Kidney epithelial cell (primary cell): Measurements from ENCODE around the gene CEBPE. TPM values are rescaled to one million over a fixed set of nuclear protein-coding genes. Genes with fewer than 3 reads are reported as not detected.

ENCODE experiments used
- DNase-seq: peaks from one replicate; pipeline ENCODE4 v3.0.0-alpha.2; 2010; ENCODE audit warnings: low read depth
- H3K27me3 ChIP-seq: 2 replicates; pipeline ENCODE4 v1.6.0; 2011; ENCODE audit warnings: low read length; ENCODE audit not compliant: control insufficient read depth, insufficient read depth
- H3K36me3 ChIP-seq: 2 replicates; pipeline ENCODE4 v1.5.1; 2011; ENCODE audit warnings: low read length; ENCODE audit not compliant: control insufficient read depth, insufficient read depth
- H3K4me3 ChIP-seq: 2 replicates; pipeline ENCODE4 v1.5.1; 2011; ENCODE audit warnings: low read depth, mild to moderate bottlenecking, control low read depth, low read length
- total RNA-seq: library from RNA; depleted of rRNA; stranded (reverse); fragments of >200 nt; gene quantifications from 2 replicates; pipeline ENCODE4 v1.2.3, GENCODE V29; 2015
- TF ChIP-seq, protein P1 (sequence below): IDR thresholded peaks from 2 replicates; pipeline ENCODE4 v1.5.1; 2011; ENCODE audit warnings: mild to moderate bottlenecking, moderate library complexity, low read length, control low read depth, inconsistent platforms; ENCODE audit not compliant: insufficient read depth, poor library complexity, severe bottlenecking

Gene CEBPE
- total RNA-seq, 1 donor from 2014 or later = not detected

DNA sequence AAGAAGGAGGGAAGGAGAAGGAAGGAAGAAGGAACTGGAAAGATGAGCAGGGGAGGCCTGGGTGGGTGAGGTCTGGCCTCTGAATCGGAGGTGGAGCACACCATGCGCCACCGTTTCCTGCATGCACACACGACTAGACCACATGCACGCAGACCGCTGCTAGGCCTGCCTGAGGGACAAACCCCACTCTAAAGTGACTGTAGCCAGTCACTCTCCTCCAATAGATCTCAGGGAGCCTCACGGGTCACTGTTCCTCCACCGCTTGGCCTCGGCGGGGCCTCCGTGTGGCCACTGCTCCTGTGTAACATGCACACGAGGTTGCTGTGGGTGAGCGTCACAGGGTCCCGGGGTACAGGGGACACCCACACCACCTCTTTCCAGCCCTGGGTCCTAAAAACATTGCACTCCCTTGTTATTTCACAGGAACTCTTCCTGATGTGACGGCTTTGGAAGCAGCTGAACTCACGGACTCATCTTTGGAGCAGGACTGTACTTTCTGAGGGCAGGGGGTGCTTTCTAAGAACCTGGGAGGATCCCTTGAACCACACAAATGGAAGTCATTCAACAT lies 17.6 kb upstream of the CEBPE start:
- DNase-seq = no peak
- Histone ChIP-seq H3K36me3 (no peaks in the 10 kb centered on the region), H3K4me3 (no peak overlapping the region), H3K27me3 (no peaks in the 10 kb centered on the region)
- TF ChIP-seq, protein P1, sequence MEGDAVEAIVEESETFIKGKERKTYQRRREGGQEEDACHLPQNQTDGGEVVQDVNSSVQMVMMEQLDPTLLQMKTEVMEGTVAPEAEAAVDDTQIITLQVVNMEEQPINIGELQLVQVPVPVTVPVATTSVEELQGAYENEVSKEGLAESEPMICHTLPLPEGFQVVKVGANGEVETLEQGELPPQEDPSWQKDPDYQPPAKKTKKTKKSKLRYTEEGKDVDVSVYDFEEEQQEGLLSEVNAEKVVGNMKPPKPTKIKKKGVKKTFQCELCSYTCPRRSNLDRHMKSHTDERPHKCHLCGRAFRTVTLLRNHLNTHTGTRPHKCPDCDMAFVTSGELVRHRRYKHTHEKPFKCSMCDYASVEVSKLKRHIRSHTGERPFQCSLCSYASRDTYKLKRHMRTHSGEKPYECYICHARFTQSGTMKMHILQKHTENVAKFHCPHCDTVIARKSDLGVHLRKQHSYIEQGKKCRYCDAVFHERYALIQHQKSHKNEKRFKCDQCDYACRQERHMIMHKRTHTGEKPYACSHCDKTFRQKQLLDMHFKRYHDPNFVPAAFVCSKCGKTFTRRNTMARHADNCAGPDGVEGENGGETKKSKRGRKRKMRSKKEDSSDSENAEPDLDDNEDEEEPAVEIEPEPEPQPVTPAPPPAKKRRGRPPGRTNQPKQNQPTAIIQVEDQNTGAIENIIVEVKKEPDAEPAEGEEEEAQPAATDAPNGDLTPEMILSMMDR = no peak

DNA sequence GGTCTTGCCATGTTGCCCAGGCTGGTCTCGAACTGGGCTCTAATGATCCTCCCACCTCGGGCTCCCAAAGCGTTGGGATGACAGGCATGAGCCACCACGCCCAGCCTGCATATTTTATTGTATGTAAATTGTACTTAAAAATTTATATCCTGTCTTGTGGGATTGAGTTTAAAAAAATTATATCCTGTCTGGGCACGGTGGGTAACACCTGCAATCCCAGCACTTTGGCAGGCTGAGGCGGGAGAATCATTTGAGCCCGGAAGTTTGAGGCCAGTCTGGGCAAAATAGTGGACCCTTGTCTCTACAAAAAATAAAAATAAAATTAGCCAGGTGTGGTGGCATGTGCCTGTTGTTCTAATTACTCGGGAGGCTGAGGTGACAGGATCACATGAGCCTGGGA lies 13.9 kb upstream of the CEBPE start:
- no peak for DNase-seq
- TF ChIP-seq, protein P1 = no peak
- Histone ChIP-seq H3K27me3 (no peaks in the 10 kb centered on the region), H3K4me3 (no peak overlapping the region), H3K36me3 (no peaks in the 10 kb centered on the region)

DNA sequence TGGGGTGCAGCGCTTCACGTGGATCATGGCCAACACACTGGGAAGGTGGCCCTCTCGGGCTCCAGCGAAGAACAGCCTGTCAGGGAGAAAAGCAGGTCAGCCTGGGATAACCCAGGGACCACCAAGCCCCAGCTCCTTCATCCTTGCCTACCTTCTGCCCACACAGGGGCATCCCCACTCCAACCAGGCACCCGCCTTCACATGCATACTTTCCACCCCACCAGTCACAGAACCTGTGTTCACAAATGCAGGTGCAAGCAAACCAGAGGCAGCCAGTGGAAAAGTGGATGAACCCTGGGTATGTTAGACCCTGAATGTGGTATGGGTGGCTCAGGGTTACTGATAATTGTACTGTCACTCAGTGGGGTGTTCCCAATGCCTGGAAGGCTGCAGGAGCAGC lies 12.4 kb upstream of the CEBPE start:
- no peak for DNase-seq
- TF ChIP-seq, protein P1 = no peak
- H3K4me3 ChIP-seq = no peak overlapping the region
- no peaks in the 10 kb centered on the region for H3K27me3 ChIP-seq
- H3K36me3 ChIP-seq = no peaks in the 10 kb centered on the region

DNA sequence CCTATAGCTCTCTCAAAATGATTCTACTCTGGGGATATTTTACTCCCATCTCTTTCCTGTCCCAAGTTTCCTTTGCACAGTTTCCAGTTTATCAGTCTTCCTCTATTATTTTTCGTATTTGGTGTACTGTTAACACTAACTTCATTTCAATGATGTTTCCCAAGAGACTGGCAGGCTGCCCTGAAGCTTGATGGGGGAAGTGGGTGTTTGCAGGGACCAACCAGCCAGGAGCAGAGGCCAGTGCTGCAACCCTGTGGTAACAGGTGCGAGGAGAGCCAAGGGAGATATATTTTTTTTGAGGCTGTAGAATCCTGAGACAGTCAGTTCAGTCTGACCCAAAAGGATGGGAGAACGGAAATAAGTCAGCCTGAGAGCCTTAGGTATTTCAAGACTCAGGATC lies 11.8 kb upstream of the CEBPE start:
- TF ChIP-seq, protein P1 = no peak
- Histone ChIP-seq H3K4me3 (no peak overlapping the region), H3K27me3 (no peaks in the 10 kb centered on the region), H3K36me3 (no peaks in the 10 kb centered on the region)
- no peak for DNase-seq

DNA sequence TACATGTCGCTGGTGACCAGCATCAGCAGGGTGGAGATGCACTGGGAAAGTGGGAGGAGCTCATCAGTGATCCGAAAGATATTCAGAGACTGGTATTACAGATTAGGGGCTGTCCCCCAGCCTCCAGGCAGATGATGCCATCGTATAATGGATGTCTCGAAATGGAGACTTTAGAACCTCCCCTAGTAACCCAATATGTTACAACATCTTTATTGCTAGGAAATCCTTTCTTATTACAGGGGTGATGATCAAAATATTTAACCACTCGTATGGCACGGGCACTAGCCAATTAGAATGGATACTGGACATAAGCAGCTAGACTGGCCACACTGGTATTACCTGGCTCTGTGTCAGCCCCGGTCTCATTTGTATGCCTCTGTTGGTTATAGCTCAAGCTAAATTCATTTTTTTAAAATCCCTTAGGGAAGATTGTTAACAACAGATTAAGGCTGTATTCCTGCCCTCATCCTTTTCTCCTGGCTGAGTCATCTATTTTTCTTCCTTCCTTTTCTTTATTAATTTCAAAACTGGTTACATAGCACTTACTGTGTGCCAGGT lies 10.8 kb upstream of the CEBPE start:
- Histone ChIP-seq H3K36me3 (no peaks in the 10 kb centered on the region), H3K27me3 (no peaks in the 10 kb centered on the region), H3K4me3 (no peak overlapping the region)
- no peak for DNase-seq
- TF ChIP-seq, protein P1 = no peak
